ENCODE measurements around the gene PKMYT1.

Gene PKMYT1

DNA sequence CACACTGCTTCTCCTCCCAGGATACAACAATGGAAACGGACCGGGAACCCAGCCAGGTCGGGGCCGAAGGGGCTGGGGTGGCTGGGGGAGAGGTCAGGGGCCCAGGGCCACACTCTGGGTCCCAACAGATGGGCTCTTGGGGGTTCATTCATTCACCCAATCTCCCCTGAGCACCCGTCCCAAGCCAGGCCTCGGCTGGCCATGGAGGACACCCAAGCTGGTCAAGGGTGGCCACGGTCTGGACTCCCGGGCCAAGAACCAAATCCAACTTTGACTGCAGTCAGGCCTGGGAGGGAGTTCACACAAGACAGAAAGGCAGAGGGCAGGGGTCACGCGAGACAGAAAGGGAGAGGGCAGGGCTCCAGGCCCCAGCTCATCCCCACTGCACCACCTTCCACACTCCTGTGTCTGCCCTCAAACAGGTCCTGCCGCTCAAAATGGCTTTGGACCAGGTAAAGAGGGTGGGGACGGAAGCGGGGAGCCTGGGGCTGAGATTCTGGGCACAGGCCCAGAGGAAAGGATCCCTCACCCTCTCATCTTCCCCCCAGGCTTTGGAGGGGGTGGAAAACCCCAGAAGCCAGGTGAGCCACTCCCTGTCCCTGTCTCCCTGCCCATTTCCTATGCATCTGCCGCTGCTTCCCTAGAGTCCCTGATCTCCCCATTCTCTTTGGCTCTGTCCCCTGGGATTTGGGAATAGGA lies 12.3 kb upstream of the PKMYT1 start:
- TF ChIP-seq GATA3 (IDR thresholded peaks at IDR 0.05; ENCODE audit: low read depth, low read length) (no peak), GATA2 (IDR thresholded peaks at IDR 0.05; ENCODE audit: low read depth, low read length) (no peak)

DNA sequence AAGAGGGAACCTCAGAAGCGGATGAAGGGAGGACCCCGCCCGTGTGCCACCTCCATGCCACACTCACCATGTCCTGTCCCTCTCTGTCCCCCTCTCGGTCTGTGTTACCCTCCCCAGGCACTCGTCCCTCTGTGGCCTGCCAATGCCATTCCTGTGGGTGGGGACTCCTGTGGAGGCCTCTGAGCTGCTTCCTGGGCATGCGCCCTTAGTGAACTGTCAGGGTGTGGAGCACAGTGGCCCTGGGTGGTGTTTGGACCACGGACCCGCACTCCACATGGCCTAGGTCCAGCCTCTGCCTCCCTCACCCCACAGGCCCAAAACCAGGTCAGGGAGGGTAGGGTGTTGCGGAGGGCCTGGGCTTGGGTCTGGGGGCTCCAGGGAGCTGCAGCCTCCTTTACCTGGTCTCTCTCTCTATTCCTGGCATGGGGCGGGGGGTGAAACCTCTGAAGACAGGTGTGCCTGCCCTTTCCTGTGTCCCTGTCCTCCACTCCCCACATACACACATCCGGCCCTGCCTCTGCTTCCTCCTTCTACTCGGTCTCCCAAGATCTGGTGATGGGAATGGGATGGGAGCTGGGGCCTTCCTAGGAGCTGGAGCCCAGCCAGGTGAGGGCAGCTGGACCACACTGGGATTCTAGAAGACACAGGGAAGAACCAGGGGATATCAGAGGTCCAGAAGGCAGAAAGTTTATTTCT lies 11.5 kb upstream of the PKMYT1 start:
- TF ChIP-seq GATA3 (IDR thresholded peaks at IDR 0.05; ENCODE audit: low read depth, low read length) (no peak), GATA2 (IDR thresholded peaks at IDR 0.05; ENCODE audit: low read depth, low read length) (no peak)

DNA sequence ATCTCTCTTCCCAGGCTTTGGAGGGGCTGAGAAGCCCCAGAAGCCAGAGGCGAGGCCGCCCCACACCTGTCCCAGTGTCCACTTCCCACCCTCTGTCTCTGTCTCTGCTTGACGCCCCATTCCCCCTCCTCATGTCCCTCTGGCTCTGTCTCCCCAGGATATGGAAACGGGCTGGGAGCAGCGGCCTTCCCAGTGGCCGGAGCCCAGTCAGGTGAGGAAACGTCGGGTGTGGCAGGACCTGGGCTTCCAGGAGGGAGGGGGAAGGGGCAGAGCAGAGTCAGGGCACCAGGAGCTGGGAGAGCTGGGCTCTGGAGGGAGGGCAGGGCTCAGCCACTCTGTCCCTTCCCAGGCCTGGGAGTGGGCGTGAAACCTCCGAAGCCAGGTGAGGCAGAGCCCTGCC lies 10.6 kb upstream of the PKMYT1 start:
- TF ChIP-seq GATA3 (IDR thresholded peaks at IDR 0.05; ENCODE audit: low read depth, low read length) (no peak), GATA2 (IDR thresholded peaks at IDR 0.05; ENCODE audit: low read depth, low read length) (no peak)

DNA sequence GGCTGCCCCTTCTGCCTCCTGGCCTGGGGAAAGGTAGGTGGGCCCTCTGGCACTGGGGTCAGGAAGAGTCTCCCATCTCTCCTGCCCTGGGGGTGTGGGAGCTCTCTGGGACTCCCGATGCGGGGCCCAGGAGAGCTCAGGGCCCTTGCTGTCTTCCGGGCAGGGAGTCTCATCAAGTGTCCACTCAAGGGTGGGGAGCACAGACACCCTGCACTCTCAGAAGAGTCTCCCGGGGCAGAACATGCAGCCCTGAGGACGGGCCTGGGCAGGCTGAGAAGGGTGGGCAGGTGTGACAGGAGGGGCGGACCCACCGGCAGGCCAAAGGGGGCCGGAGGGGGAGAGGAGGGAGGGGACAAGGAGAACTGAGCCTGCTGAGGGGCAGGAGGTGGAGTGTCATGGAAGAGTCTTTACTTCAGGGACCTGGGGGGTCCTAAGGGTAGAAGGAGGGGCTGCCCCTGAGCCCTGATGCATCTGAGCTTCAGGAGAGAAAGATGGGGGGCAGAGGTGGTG lies 8.4 kb upstream of the PKMYT1 start:
- TF ChIP-seq GATA3 (IDR thresholded peaks at IDR 0.05; ENCODE audit: low read depth, low read length), result no peak

DNA sequence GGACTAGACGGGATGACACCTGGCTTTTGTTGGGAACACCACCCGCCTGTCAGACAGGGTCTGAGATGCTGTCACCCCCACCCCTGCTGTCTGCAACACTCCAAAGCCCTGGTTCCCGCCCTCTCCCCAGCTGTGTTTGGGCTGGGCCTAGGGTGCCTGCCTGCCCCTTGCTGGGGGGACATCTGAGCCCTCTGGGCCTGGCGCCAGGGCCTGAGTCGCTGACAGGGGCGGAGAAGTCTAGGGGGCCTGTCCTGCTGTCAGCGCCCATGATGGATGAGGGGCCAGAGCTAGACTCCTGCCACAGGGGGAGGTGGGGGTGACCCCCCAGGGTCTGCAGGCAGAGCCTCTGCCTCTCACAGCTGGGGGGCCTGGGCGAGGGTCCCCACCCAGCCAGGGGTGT lies 7.6 kb upstream of the PKMYT1 start:
- TF ChIP-seq GATA2 (IDR thresholded peaks at IDR 0.05; ENCODE audit: low read depth, low read length), result no peak
- TF ChIP-seq GATA3 (IDR thresholded peaks at IDR 0.05; ENCODE audit: low read depth, low read length), result no peak

DNA sequence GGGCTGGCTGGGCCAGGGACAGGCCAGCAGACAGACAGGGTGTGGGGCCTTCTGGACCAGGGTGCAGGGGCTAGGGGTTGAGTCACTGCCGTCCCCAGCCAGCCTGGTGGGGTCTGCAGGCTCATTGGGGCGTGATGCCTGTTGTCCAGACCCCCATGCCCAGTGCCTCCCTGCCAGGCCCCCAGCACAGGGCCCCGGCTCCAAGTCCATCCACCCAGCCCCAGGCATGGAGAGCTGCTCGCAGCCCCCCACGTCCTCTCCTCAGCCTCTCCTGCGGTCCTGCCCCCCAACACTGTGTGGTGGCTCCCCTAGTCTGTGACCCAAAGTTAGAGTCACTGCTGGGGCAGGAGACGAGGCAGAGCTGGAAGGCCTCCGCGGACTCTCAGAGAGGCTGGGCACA lies 7.0 kb upstream of the PKMYT1 start:
- TF ChIP-seq GATA2 (IDR thresholded peaks at IDR 0.05; ENCODE audit: low read depth, low read length), result no peak
- no peak for TF ChIP-seq GATA3 (IDR thresholded peaks at IDR 0.05; ENCODE audit: low read depth, low read length)

DNA sequence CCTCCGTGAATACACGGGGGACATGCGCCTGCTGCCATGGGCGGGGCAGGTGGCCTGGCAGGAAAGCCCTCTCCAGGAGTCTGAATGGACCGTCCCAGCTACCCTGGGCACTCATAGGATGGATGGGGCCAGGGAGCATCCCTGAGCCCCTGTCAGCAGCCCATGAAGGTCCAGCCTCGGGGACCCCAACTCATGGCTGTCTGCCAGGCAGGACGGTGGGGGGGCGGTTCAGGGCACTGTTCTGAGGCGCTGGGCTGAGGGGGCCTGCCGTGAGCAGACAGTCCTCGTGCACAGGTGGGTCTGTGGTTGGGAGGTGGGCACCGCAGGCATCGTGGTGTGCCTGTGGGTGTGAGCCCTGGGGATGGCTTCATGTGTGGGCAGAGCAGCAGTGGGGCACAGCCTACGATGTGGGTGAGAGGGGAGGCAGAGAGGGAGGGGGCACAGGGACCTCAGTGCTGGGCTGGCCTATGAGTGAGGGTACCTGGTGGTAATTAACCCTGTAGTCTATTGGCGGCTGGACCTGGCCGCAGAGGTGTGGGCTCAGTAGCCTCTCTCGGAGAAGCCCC lies 6.5 kb upstream of the PKMYT1 start:
- TF ChIP-seq GATA2 (IDR thresholded peaks at IDR 0.05; ENCODE audit: low read depth, low read length) (no peak), GATA3 (IDR thresholded peaks at IDR 0.05; ENCODE audit: low read depth, low read length) (no peak)

DNA sequence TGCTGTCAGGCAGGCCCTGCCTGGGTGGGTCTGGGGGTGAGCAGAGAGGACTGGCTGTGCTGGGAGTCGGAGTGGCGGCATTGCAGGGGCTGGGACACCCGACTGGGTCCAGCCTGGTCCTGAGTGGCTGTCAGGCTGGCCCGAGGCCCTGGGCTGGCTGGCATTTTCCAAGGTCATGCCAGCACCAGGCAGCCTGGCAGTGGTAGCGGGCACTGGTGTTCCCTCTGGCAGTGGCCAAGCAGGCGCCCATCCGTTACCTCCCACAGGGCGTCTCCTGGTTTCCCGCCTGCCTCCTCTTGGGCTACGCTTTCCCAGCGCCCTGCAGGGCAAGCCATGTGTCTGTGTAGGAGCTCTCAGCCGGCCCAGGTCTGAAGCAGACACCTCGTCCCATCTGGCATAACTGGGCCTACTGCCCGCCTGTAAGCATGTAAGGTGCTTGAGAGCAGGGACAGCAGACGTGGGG lies 5.7 kb upstream of the PKMYT1 start:
- TF ChIP-seq GATA2 (IDR thresholded peaks at IDR 0.05; ENCODE audit: low read depth, low read length) (no peak), GATA3 (IDR thresholded peaks at IDR 0.05; ENCODE audit: low read depth, low read length) (no peak)

DNA sequence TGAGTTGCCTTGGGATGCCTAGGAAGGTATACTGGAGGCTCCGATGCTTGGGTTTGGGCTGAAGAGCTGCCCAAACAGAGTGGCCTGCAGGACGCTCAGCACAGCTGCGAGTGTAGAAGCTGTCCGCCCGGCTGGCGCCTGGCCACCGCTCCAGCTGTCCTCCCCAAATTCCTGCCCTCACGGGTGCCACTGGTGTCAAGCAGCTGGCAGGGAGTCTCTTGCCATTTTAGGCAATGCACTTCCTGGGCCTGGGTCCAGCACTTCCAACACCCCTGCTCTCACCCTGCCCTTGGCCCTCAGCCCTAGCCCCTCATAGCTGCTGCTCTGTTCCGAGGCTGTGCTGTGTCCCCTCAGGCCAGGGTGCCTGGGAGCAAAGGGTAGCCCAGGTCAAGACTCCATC lies 5.2 kb upstream of the PKMYT1 start:
- TF ChIP-seq GATA2 (IDR thresholded peaks at IDR 0.05; ENCODE audit: low read depth, low read length) (no peak), GATA3 (IDR thresholded peaks at IDR 0.05; ENCODE audit: low read depth, low read length) (no peak)

DNA sequence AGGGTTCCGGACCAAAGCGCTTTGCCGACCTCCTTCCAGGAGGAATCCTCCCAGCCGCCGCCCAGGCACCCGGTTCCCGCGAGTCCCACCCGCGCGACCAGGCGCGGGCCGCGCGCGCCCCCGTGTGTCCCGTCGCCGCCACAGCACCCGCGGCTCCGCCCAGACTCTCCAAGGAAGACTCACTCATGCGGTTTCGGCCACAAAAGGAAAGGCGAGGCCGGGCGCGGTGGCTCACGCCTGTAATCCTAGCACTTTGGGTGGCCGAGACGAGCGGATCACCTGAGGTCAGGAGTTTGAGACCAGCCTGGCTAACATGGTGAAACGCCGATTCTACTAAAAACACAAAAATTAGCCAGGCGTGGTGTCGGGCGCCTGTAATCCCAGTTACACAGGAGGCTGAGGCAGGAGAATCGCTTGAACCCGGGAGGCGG lies 3.5 kb upstream of the PKMYT1 start:
- TF ChIP-seq GATA2 (IDR thresholded peaks at IDR 0.05; ENCODE audit: low read depth, low read length) (no peak), GATA3 (IDR thresholded peaks at IDR 0.05; ENCODE audit: low read depth, low read length) (no peak)

DNA sequence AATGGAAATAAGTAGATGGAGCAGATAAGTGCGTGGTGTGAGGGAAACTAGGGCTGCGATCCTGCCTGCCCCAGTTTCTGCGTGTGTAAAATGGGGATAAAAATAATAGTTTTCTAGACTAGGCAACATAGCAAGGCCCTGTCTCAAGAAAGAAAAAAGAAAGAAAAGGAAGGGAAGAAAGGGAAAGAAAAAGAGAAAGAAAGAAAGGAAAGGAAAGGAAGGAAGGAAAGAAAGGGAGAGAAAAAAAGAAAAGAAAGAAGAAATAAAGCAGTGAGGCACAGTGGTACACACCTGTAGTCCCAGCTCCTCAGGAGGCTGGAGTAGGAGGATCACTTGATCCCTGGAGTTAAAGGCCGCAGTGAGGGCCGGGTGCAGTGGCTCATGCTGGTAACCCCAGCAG lies 2.2 kb upstream of the PKMYT1 start:
- no peak for TF ChIP-seq GATA2 (IDR thresholded peaks at IDR 0.05; ENCODE audit: low read depth, low read length)
- TF ChIP-seq GATA3 (IDR thresholded peaks at IDR 0.05; ENCODE audit: low read depth, low read length), result no peak

DNA sequence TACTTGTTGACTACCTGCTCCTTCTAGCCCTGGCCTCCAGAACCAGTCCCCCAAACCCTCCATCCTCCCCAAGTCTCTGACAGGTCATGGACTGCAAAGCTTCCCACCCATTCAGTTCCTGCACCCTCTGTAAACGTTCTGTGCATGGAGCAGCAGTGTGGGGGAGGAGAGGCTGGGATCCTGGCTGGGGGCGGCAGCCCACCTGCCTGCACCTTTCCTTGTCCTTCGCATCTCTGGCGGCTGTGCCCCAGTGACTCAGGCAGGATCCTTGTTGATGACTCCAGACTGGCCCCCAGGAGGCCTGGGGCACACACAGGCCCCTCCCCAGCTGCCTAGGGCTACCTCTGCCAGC lies 1.6 kb upstream of the PKMYT1 start:
- no peak for TF ChIP-seq GATA3 (IDR thresholded peaks at IDR 0.05; ENCODE audit: low read depth, low read length)

DNA sequence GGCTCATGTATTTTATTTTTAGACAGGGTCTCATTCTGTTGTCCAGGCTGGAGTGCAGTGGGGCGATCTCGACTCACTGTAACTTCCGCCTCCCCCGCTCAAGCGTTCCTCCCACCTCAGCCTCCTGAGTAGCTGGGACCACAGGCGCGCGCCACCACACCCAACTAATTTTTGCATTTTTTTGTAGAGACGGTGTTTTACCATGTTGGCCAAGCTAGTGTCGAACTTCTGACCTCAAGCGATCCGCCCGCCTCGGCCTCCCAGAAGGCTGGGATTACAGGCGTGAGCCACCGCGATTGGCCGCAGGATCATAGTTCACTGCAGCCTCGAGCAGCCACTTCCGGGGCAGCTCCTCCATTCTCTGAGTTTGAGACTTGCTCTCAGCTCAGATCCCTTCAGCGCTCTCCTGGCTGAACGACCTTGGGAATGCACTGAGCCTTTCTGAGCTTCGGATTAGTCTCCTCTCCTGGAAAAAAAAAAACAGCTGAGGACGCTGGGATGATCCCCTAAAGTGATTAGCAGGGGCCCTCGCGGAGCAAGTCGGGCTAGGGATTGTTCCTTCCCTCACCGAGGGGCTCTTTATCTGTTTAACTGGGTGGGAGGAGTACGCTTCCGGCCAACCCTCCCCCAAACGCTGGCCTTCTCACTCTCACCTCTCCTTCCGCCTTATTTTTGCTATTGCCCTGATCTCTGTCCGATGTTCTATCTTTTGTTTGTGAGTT lies 1.1 kb upstream of the PKMYT1 start:
- no peak for TF ChIP-seq GATA3 (IDR thresholded peaks at IDR 0.05; ENCODE audit: low read depth, low read length)
- no peak for TF ChIP-seq GATA2 (IDR thresholded peaks at IDR 0.05; ENCODE audit: low read depth, low read length)

DNA sequence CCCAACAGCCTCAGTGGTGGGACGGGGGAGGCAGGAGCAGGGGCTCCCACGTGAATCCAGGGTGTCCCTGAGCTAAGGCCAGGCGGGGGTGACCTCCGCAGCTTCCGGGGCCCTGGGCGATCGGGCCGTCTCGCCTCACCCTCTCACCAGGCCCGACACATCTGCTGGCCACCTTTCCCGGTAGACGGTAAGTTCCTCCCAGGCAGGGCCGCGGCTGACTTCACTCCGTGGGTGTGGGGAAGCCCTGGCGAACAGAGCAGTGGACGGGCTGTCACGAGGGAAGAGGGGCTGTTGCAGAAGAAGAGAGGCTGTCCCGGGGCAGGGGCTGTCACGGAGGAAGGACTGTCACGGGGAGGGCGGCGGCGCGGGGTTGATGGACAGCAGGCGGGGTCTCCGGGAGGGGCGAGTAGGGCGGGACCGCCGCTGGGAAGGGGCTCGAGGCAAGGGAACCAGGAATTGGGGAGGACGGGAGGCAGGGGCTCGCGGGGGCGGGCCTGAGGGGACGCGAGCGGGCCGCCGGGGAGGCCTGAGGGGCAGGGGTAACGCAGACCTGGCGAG lies 498 bp downstream of the PKMYT1 start:
- TF ChIP-seq GATA3 (IDR thresholded peaks at IDR 0.05; ENCODE audit: low read depth, low read length) (no peak), GATA2 (IDR thresholded peaks at IDR 0.05; ENCODE audit: low read depth, low read length) (no peak)
